ENCODE measurements around the gene ADM2. TPM values are rescaled to one million over a fixed set of nuclear protein-coding genes. Genes with fewer than 3 reads are reported as not detected.

Gene ADM2, protein sequence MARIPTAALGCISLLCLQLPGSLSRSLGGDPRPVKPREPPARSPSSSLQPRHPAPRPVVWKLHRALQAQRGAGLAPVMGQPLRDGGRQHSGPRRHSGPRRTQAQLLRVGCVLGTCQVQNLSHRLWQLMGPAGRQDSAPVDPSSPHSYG
- total RNA-seq (2016; rRNA removed; fragmentation: Illumina TruSeq; extraction: Trizol) (0.76 and 1.2 TPM in 2 replicates), polyA plus RNA-seq (2011; rRNA removed) (3.0 and 4.0 TPM in 2 replicates), polyA minus RNA-seq (2011; rRNA and poly(A)+ RNA removed; ENCODE audit: low replicate concordance) (0.94 and 3.6 TPM in 2 replicates), Bru-seq, nascent RNA (percentile 64 among the genes with signal in this experiment), BruChase-seq, experiment 1, labeled RNA remaining after a 6-hour chase (percentile 83 among the genes with signal in this experiment), BruChase-seq, experiment 2, labeled RNA remaining after a 2-hour chase (percentile 84 among the genes with signal in this experiment)
- total RNA-seq (2016; cell fraction: cytosol; rRNA removed; fragmentation: Illumina TruSeq; extraction: Trizol; ENCODE audit: low read depth), result 0.10 and 0.18 TPM in 2 replicates
- total RNA-seq (2016; cell fraction: insoluble cytoplasmic fraction; rRNA removed; fragmentation: Illumina TruSeq; extraction: Trizol), result 0.68 and 1.4 TPM in 2 replicates
- 0.68 and 0.83 TPM in 2 replicates for total RNA-seq (2016; cell fraction: membrane; rRNA removed; fragmentation: Illumina TruSeq; extraction: Trizol)
- total RNA-seq (2016; cell fraction: nucleus; rRNA removed; fragmentation: Illumina TruSeq; extraction: Trizol), result 1.3 and 1.9 TPM in 2 replicates
- 2.7 and 2.8 TPM in 2 replicates for polyA plus RNA-seq (2011; cell fraction: cytosol; rRNA removed)
- 7.0 and 9.2 TPM in 2 replicates for polyA plus RNA-seq (2011; cell fraction: nucleus; rRNA removed)
- 3.7 and 10.8 TPM in 2 replicates for polyA plus RNA-seq (2012)
- polyA plus RNA-seq (2016; cell fraction: cytosol; fragmentation: Illumina TruSeq; extraction: Trizol; ENCODE audit: low read depth), result 0.40 and 0.43 TPM in 2 replicates
- polyA plus RNA-seq (2016; cell fraction: insoluble cytoplasmic fraction; fragmentation: Illumina TruSeq; extraction: Trizol; ENCODE audit: low read depth), result 1.3 and 1.6 TPM in 2 replicates
- 0.73 and 0.76 TPM in 2 replicates for polyA plus RNA-seq (2016; cell fraction: membrane; fragmentation: Illumina TruSeq; extraction: Trizol; ENCODE audit: low read depth)
- polyA plus RNA-seq (2016; cell fraction: nucleus; fragmentation: Illumina TruSeq; extraction: Trizol; ENCODE audit: insufficient read depth, low read depth), result 6.0 and 6.1 TPM in 2 replicates
- polyA minus RNA-seq (2011; cell fraction: cytosol; rRNA and poly(A)+ RNA removed), result 3.0 and 3.9 TPM in 2 replicates
- polyA minus RNA-seq (2011; cell fraction: nucleus; rRNA and poly(A)+ RNA removed), result 2.7 and 3.0 TPM in 2 replicates
- long read RNA-seq, experiment 1, full-length matches to known transcripts, result 1 of 3 reads
- long read RNA-seq, experiment 1, partial matches to known transcripts, result 0 of 3 reads
- long read RNA-seq, experiment 1, other reads (novel, unspliced or antisense), result 2 of 3 reads
- long read RNA-seq, experiment 2, full-length matches to known transcripts, result 46 of 132 reads
- long read RNA-seq, experiment 2, partial matches to known transcripts, result 86 of 132 reads
- long read RNA-seq, experiment 2, other reads (novel, unspliced or antisense), result 0 of 132 reads

DNA sequence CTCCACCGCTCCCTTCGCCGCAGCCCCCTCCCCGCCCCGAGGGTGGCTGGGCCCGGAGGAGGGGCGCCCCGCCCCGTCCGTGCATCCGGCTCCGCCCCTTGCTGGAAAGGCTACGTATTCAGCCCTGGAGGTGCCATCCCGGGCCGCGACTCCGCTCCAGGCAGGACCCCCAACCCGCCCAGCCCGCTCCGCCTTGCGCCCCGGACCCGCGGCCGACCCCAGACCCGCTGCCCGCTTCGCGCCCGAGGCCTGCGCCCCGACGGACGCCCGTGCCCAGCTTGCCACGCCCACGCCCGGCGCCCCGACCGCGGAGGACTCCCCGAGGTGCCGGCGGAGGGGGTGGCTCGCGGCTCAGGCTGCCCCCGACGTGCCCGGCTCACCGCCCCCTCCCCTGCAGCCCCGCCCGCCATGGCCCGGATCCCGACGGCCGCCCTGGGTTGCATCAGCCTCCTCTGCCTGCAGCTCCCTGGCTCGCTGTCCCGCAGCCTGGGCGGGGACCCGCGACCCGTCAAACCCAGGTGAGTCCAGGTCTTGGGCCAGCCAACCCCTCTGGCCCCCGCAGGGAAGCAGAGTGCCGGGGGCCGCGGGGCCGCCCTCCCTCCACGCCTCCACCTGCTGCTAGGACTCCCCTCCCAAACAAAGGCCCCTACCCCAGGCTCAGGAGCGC, at the start of gene ADM2:
Gene ADM2 (plus strand): TSS at position 104 of the 667 bp plus-strand sequence. CDS start 305 bp downstream, at position 409.
- in situ Hi-C loops (cut with HindIII; ENCODE audit: extremely low pct_ligation_motif_present, low pct_unique_long_range_greater_than_20kb) (no loop called here), intact Hi-C loops (cut with micrococcal nuclease; ENCODE audit: unreplicated experiment) (no loop called here)
- Histone ChIP-seq H4K20me1 (ENCODE audit: insufficient read depth, low read length) (no peaks in the 10 kb centered on the region; the same call in 1 of the 2 replicates), H3K9me3 (ENCODE audit: low read length) (no peaks in the 10 kb centered on the region), H2AFZ (ENCODE audit: low read length) (no peak within 1 kb of the TSS), H3K79me2 (ENCODE audit: insufficient read depth, low read length) (no peaks in the 10 kb centered on the region), H3K36me3 (replicated peaks in 1 of 2; ENCODE audit: control insufficient read depth in 1 of 2, insufficient read depth in 2 of 2, low read length in 2 of 2) (no peaks in the 10 kb centered on the region), H3K9ac (ENCODE audit: insufficient read depth, low read depth, low read length) (peak within 1 kb of the TSS; percentile 76), H3K4me2 (ENCODE audit: low read depth, low read length) (peak within 1 kb of the TSS; percentile 77), H3K27ac (ENCODE audit: extremely low read length, insufficient read depth, low read length) (peak within 1 kb of the TSS; percentile 31), H3K27me3 (ENCODE audit: control insufficient read depth in 1 of 2, insufficient read depth in 2 of 2, low read length in 2 of 2) (peaks cover 0 to 4% of the 10 kb centered on the region in 2 experiments; a peak in 1 of 5 replicates), H3K4me1 (ENCODE audit: insufficient read depth, low read length) (peaks cover 58% of the 10 kb centered on the region), H3K4me3 (replicated peaks in 1 of 3; ENCODE audit: insufficient read depth in 1 of 3, low read depth in 2 of 3, low read length in 3 of 3) (peak within 1 kb of the TSS; percentile 75 to 76 (median 75))
- ChIA-PET POLR2A (interaction anchor here (0.7 to 2.1 kb wide), 5 partner anchors 11 to 44 kb away, joined by 3 to 5 read pairs (median 4); partner anchors contain the start of genes LMF2, NCAPH2 and SCO2), CTCF (ENCODE audit: low intra/inter-chr PET ratio, low total read pairs) (no interaction called here)
- DNase-seq (ENCODE audit: low spot score), result peak; percentile 24
- FAIRE-seq, result no peak
- no TSS peak for BruUV-seq (replicated peaks)
- ATAC-seq, result peak; percentile 35
- 0% methylated on average over 10 of the region's 70 CpGs for WGBS (ENCODE audit: low lambda C conversion rate)
- no peak for TF ChIP-seq TEAD2 (CRISPR knock-in tag; IDR thresholded peaks at IDR 0.05)
- TF ChIP-seq ZNF432 (CRISPR knock-in tag; IDR thresholded peaks at IDR 0.05; ENCODE audit: borderline replicate concordance), result no peak
- TF ChIP-seq JUND (CRISPR knock-in tag; IDR thresholded peaks at IDR 0.05), result no peak
- no peak for TF ChIP-seq SYNCRIP (IDR thresholded peaks at IDR 0.05; ENCODE audit: insufficient read depth, low read depth, low read length)
- TF ChIP-seq HOXA9 (CRISPR knock-in tag; IDR thresholded peaks at IDR 0.05; ENCODE audit: borderline replicate concordance), result no peak
- no peak for TF ChIP-seq CCAR2 (optimal IDR thresholded peaks at IDR 0.05; ENCODE audit: low read depth, low read length)
- TF ChIP-seq SRF (IDR thresholded peaks at IDR 0.05; ENCODE audit: low read depth, low read length), result no peak
- no peak for TF ChIP-seq PLRG1 (conservative IDR thresholded peaks at IDR 0.05)
- TF ChIP-seq, protein P1, sequence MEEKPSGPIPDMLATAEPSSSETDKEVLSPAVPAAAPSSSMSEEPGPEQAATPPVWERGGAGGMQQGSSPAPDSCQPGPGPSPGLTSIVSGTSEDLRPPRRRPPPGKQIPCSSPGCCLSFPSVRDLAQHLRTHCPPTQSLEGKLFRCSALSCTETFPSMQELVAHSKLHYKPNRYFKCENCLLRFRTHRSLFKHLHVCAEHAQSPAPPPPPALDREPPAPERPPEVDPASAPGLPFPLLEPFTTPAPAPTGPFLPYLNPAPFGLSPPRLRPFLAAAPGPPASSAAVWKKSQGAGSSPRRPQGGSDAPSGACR (CRISPR knock-in tag; IDR thresholded peaks at IDR 0.05), result peak; percentile 53; the same call in 1 of the 2 replicates
- TF ChIP-seq ZNF530 (CRISPR knock-in tag; IDR thresholded peaks at IDR 0.05; ENCODE audit: low read depth), result no peak
- no peak for TF ChIP-seq EP300 (IDR thresholded peaks at IDR 0.05; ENCODE audit: low read depth in 2 of 2, low read length in 2 of 2)
- no peak for TF ChIP-seq EP300 (CRISPR knock-in tag; IDR thresholded peaks at IDR 0.05; ENCODE audit: borderline replicate concordance)
- no peak for TF ChIP-seq TP53 (CRISPR knock-in tag; conservative IDR thresholded peaks at IDR 0.05)
- TF ChIP-seq RFX5 (IDR thresholded peaks at IDR 0.05; ENCODE audit: low read depth, low read length), result no peak
- TF ChIP-seq, protein P2, sequence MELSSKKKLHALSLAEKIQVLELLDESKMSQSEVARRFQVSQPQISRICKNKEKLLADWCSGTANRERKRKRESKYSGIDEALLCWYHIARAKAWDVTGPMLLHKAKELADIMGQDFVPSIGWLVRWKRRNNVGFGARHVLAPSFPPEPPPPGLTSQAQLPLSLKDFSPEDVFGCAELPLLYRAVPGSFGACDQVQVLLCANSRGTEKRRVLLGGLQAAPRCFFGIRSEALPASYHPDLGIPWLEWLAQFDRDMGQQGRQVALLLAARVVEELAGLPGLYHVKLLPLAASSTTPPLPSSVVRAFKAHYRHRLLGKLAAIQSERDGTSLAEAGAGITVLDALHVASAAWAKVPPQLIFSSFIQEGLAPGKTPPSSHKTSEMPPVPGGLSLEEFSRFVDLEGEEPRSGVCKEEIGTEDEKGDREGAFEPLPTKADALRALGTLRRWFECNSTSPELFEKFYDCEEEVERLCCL (CRISPR knock-in tag; IDR thresholded peaks at IDR 0.05; ENCODE audit: borderline replicate concordance), result no peak
- TF ChIP-seq, protein P3, sequence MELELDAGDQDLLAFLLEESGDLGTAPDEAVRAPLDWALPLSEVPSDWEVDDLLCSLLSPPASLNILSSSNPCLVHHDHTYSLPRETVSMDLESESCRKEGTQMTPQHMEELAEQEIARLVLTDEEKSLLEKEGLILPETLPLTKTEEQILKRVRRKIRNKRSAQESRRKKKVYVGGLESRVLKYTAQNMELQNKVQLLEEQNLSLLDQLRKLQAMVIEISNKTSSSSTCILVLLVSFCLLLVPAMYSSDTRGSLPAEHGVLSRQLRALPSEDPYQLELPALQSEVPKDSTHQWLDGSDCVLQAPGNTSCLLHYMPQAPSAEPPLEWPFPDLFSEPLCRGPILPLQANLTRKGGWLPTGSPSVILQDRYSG (CRISPR knock-in tag; IDR thresholded peaks at IDR 0.05), result no peak

Data from HepG2 (cell line).